Neural progenitor cell (in vitro differentiated cells): ENCODE measurements around the gene TRIAP1.

ENCODE experiments used
- CTCF ChIP-seq: fragments of 200-600 bp; sonication (generic); IDR thresholded peaks from 2 replicates; pipeline ENCODE4 v1.5.1; 2017; ENCODE audit warnings: antibody characterized with exemption, mild to moderate bottlenecking
- EZH2phosphoT487 ChIP-seq: fragments of 200-600 bp; sonication (generic); IDR thresholded peaks from 2 replicates; pipeline ENCODE4 v1.6.1; 2017; ENCODE audit warnings: antibody characterized with exemption

- TF ChIP-seq CTCF = no peak
- TF ChIP-seq EZH2phosphoT487 = no peak
These were observed 35.0 kb upstream of the TRIAP1 start for GRCh38 chr12:120481022-120481767.
